ENCODE results near the gene DCD.
"Not testable (repeated sequence)": the region's sequence is repeated elsewhere in the genome, so short reads cannot be mapped to it uniquely, and the experiment has no call there.

The DCD gene

DNA sequence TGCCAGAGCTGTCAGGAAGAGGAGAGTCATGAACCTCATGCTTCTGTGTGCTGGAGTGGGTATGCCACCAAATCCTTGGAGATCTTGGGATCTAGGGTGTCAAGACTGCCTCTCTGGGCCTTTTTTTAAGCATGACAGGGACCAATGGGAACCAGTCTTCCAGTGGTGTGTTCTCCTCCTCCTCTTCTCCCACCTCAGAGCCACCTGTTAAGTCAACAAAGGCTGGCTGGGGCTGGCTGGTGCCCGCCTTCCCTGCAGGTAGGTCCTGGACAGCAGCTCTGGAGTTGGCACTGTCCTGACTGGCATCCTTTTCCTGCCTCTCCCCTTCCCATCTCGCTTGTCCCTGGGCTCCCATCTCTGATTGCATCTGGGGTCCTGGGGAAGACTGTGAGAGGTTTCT, at the start of gene DCD:
DCD (minus strand) TSS at position 101 of the 400 bp plus-strand sequence; CDS start at position 39, 62 bp downstream.
- DNase-seq: no peak

DNA sequence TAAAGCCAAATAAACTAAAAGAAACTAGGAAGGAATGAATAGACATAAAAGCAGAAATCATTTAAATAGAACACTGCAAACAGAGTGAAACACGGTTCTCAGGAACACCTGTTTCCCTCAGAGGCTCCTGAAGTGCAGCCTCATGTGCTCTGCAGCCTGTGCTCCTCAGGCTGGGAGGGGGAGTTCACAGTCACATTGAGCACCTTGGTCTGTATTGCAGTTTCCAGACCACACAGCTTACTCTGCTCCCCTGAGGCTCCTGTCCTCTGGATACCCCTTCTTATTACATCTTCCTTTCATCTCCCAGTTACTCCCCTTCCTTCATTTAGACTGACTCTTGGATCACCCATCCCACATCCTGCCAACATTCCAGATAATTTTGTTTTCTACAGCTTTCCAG, 49.7 kb upstream of the DCD start:
- no peak for DNase-seq

DNA sequence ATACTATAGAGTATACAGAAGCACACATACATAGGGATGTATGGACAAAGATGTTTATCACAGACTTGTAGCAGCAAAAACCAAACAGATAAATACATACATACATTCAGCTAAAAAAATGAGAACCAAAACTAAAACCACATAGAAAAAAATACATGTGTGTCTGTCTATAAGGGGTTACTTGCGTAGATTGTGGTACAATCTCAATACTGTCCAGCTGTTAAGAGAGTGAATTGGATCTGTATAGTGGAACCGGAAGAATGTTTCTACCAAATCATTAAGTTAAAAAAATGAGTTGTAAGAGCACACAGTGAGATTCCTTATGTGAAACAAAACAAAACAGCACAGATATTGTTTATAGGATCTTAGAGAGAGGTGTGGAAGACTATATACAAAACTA, 44.2 kb upstream of the DCD start:
- DNase-seq: no peak

DNA sequence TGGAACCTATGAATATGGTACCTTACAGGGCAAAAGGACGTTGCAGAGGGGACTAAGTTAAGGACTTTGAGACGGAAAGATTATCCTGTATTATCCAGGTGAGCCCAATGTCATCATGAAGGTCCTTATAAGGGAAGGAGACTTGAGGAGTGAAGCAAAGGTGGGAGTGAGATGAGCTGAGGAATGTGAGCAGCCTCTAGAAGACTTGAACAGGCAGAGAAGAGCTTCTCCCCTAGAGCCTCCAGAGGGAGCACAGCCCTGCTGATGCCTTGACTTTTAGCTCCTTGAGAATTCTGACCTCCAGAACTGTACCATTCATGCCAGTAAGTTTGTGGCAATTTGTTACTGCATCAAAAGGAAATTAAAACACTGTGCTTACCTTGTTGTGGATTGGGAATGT, 41.8 kb upstream of the DCD start:
- no peak for DNase-seq

DNA sequence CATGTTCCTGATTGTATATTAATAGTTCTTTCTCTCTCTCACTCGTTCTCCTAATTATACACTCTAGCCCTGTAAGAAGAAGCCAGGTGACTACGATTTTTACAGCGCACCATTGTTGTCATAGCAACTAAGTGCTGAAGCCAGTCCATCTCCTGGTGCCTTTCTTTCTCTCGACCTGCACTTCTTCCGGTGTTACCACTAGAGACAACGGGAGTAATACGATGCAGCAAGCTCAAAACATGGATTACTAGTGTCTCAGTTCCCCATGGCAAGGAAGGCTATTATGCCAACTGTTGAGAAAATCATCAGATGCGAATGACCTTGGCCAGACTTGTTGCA, 40.8 kb upstream of the DCD start:
- no peak for DNase-seq

DNA sequence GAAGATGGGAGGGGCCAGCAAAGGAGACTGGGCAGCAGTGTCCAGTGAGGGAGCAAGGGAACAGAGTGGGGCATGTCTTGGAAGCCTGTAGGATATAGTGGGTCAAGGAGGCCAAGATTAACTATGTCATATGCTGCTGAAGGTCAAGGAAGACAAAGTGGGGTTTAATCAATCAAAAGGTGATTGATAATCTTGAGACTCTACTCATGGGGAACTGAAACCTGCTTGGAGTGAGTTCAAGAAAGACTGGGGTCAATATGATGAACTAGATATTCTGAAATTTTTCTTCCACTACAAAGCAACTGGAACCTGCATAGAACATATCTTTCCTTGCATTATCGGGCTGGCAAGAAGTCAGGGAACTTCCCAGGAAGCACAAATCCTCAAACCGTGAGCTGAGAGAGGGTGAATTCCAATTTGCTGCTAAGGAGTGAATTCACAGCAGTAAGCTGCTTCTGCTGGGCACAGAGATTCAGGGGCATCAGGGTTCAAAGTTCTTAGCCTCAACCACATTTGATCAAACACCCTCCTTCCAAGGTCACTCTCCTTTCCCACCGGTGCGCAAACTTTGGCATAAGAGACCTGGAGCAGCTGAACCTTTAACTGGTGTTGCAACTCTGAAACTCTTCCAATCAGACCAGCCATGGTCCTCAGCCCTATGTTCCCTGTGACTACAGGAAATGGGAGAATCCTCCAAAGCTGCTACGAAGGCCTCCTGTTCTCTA, 40.3 kb upstream of the DCD start:
- no peak for DNase-seq

DNA sequence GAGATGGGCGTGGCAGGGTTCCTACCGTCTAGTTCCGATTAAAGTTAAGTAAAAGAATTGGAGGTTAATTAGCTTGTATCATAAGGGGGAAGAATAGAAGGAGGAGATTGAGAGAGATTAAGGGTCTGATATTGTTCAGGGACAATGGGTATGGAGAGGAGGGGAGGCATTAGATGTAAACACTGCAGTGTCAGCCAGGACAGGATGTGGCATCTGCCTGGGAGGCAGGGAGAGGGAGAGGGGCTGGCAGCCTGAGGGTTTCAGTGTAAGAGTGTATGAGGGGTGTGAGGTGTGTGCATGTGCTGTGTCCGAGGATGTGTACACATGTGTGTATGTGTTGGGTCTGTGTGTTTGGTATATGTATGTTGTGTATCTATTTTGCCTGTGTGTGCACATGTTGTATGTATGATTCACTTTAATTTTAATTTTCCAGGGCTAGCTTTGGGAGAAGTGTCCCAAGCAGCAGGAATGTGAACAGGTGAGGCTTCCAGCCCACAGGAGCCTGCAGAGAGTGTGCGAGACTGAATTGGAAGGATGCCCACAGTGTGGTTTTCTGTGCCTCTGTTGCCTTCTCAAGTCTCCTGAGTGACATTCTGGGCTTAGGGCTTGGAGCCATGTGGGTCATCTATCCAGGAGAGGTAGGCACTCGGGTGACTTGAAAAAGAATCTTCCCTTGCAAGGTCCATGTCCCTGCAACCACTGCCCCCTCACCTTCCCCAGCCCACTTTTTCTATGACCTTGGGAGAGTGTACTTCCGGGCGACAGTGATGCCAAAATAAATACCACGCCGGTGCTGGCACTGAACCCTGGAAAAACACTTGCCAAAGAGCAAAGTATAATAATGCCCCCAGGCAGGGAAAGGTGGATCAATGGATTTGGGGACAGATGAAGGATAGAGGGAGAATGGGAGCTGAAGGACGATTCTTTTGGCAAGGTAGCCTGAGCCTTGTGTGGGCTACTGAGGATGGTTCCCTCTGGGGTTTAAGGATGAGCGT, 36.8 kb upstream of the DCD start:
- DNase-seq: no peak

- no peak for DNase-seq
Measured at GRCh38 chr12:54683398-54683797, 35.2 kb upstream of the DCD start.

- no peak for DNase-seq
Measured at GRCh38 chr12:54682674-54683073, 34.5 kb upstream of the DCD start.

DNA sequence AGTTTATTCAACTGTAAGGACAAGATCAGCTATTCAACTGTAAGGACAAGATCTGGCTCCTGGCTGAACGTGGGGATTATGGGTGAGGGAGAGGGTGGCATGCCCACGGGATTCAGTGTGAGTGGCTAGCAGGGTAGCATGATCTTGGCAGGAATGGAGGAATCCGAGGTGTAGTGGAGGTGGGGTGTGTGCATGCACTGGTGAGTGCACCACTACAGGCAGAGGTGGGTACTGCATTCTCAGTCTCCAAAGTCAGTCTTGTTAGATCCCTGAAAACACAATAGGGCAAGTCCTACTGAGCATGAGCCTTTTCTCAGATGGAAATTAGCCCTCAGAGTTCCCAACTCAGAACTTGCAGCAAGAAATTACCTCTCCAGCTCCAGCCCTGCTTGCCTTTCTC, 32.2 kb upstream of the DCD start:
- peak in 1 of 2 experiments; percentile 4 for DNase-seq

DNA sequence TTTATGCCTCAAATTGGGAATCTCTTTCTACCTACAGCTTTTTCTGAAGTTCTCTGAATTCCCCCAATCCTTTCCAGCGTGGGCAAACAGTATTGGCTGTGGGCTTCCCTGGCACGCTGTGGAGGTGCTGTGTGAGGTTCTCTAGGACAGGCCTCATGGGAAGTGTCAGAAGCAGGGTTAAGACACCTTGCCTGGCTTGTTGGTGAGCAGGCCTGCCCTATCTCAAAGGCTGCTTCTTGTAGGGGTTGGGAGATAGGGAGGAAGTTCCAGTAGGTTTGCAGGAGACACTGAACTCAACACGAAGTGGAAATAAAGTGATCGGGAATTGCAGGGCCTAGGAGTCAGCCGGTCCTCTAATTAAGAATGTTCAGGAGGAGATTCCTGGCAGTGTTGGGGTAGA, 30.0 kb upstream of the DCD start:
- DNase-seq: no peak

- DNase-seq: no peak
Measured at GRCh38 chr12:54667945-54668344, 19.8 kb upstream of the DCD start.

DNA sequence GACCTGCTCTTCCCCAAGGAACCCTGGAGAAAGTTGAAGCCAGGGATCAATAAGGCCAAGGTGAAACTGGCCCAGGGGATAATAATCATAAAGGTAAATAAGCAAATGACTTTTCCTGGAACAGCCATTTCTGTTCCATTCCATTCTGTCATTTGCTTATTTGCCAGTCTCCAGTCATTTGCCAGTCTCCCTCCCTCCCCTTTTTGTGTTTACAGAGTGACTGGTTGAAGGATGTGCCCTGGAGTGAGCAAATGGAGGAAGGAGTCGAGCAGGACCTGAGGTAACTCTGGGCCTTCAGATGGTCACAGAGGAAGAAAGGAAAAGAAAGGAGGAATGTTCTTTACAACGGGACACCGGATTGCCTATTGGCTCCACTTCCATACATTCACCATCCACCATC, 17.8 kb upstream of the DCD start:
- DNase-seq: no peak

DNA sequence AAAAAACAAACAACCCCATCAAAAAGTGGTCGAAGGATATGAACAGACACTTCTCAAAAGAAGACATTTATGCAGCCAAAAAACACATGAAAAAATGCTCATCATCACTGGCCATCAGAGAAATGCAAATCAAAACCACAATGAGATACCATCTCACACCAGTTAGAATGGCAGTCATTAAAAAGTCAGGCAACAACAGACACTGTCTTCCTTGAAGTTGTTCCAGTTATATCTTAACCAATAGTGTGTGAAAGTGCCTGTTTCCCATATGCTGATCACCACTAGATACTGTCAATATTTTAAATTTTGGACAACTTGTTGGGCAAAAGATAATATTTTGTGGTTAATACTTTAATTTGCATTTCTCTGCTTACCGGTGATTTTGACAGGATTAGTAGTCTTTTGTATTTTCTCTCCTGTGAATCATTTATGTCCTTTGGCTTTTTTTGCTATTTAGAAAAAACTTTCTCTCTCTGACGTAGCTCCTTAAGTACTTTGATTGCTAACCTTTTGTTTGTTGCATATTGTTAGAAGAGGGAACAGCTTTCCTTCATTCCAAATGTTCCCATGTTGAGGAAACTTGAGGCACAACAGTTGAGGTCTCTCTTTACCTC, 17.0 kb upstream of the DCD start:
- DNase-seq: not testable (repeated sequence)

GRCh38 chr12:54663603-54664002, 15.4 kb upstream of the DCD start:
- DNase-seq: no peak

- DNase-seq: no peak
Measured at GRCh38 chr12:54662026-54662425, 13.9 kb upstream of the DCD start.

GRCh38 chr12:54661048-54661447, 12.9 kb upstream of the DCD start:
- no peak for DNase-seq

- no peak for DNase-seq
Measured at GRCh38 chr12:54660320-54660962, 12.3 kb upstream of the DCD start.

- DNase-seq: peak in 1 of 2 experiments; percentile 2
Measured at GRCh38 chr12:54658306-54659264, 10.4 kb upstream of the DCD start.

DNA sequence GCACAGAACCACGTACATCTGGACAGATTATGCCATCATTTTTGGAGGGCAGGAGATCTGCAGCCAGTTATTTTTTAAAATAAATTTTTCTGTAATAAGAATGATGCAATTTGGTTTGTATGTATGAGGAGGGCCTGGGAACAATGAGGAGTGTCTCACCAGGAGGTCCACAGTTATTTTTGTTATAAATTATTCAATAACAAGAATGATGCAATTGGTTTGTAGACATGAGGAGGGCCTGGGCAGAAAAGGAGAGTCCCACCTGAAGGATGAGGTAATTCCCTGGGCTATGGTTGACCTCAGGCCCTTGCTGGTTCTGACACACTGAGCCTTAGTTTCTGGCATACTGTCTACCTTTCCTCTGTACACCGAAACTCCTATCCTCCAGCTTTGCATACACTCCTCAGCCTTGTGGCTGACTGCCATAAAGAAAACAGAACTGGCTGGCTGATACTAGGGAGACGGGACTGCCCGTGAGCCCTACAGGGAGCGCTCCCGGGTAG, 9.0 kb upstream of the DCD start:
- DNase-seq: no peak

- no peak for DNase-seq
Measured at GRCh38 chr12:54654926-54655325, 6.8 kb upstream of the DCD start.

DNA sequence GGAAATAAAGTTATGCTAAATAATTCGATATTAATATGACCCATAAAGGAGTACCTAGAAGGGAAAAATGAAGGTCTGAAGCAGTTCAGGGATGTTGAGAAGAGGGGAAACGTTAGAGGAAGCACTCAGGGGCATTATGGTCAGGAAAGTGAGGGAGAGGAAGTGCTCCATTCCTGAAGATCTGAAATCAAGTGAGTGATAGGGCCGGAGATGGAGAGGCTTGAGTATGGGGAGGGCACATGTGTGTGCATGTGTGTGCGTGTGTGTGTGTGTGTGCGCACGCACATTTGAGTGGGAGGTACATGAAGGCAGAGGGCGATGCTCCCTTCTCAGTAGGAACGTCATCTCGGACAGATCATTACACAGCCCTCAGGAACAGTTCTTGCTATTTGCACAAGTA, 4.9 kb upstream of the DCD start:
- no peak for DNase-seq

Data from NCI-H2081 (cell line).